ENCODE data around the gene NRG2.

The NRG2 gene

GRCh38 chr5:139969318-139969717 is 73.8 kb downstream of the NRG2 start:
- Histone ChIP-seq H3K9me3 (ENCODE audit: control insufficient read depth, insufficient read depth, low read depth, low read length) (no peaks in the 10 kb centered on the region), H3K9ac (ENCODE audit: low read length) (no peak overlapping the region), H3K4me3 (ENCODE audit: low read depth, low read length) (no peak overlapping the region), H3K27ac (ENCODE audit: low read depth, low read length) (no peak overlapping the region), H3K4me1 (ENCODE audit: control insufficient read depth, insufficient read depth, low read length) (no peaks in the 10 kb centered on the region), H3K27me3 (ENCODE audit: control insufficient read depth, insufficient read depth, low read length) (peaks cover 17% of the 10 kb centered on the region), H3K36me3 (ENCODE audit: control insufficient read depth, insufficient read depth, low read length) (no peaks in the 10 kb centered on the region)

- Histone ChIP-seq H3K27ac (ENCODE audit: low read depth, low read length) (no peak overlapping the region), H3K4me3 (ENCODE audit: low read depth, low read length) (no peak overlapping the region), H3K27me3 (ENCODE audit: control insufficient read depth, insufficient read depth, low read length) (peaks cover 17% of the 10 kb centered on the region), H3K9me3 (ENCODE audit: control insufficient read depth, insufficient read depth, low read depth, low read length) (no peaks in the 10 kb centered on the region), H3K36me3 (ENCODE audit: control insufficient read depth, insufficient read depth, low read length) (no peaks in the 10 kb centered on the region), H3K9ac (ENCODE audit: low read length) (no peak overlapping the region), H3K4me1 (ENCODE audit: control insufficient read depth, insufficient read depth, low read length) (no peaks in the 10 kb centered on the region)
These were observed 74.4 kb downstream of the NRG2 start for GRCh38 chr5:139968547-139969261.

GRCh38 chr5:139967353-139967752 is 75.7 kb downstream of the NRG2 start:
- no peak overlapping the region for H3K27ac ChIP-seq (ENCODE audit: low read depth, low read length)

GRCh38 chr5:139966856-139967255 is 76.2 kb downstream of the NRG2 start:
- Histone ChIP-seq H3K4me1 (ENCODE audit: control insufficient read depth, insufficient read depth, low read length) (peaks cover 4% of the 10 kb centered on the region; the same call in 1 of the 2 replicates), H3K4me3 (ENCODE audit: low read depth, low read length) (no peak overlapping the region), H3K27me3 (ENCODE audit: control insufficient read depth, insufficient read depth, low read length) (peaks cover 17% of the 10 kb centered on the region), H3K9ac (ENCODE audit: low read length) (no peak overlapping the region), H3K36me3 (ENCODE audit: control insufficient read depth, insufficient read depth, low read length) (no peaks in the 10 kb centered on the region), H3K9me3 (ENCODE audit: control insufficient read depth, insufficient read depth, low read depth, low read length) (no peaks in the 10 kb centered on the region), H3K27ac (ENCODE audit: low read depth, low read length) (no peak overlapping the region)

More at GRCh38 chr5:139967353-139967752, 75.7 kb downstream of the NRG2 start:
- no peaks in the 10 kb centered on the region for H3K36me3 ChIP-seq (ENCODE audit: control insufficient read depth, insufficient read depth, low read length)
- H3K9me3 ChIP-seq (ENCODE audit: control insufficient read depth, insufficient read depth, low read depth, low read length): no peaks in the 10 kb centered on the region
- peaks cover 17% of the 10 kb centered on the region for H3K27me3 ChIP-seq (ENCODE audit: control insufficient read depth, insufficient read depth, low read length)
- H3K9ac ChIP-seq (ENCODE audit: low read length): no peak overlapping the region
- H3K4me3 ChIP-seq (ENCODE audit: low read depth, low read length): no peak overlapping the region
- H3K4me1 ChIP-seq (ENCODE audit: control insufficient read depth, insufficient read depth, low read length): no peaks in the 10 kb centered on the region

- Histone ChIP-seq H3K9ac (ENCODE audit: low read length) (no peak overlapping the region), H3K4me3 (ENCODE audit: low read depth, low read length) (no peak overlapping the region), H3K4me1 (ENCODE audit: control insufficient read depth, insufficient read depth, low read length) (peaks cover 10% of the 10 kb centered on the region; the same call in 1 of the 2 replicates), H3K27ac (ENCODE audit: low read depth, low read length) (no peak overlapping the region), H3K36me3 (ENCODE audit: control insufficient read depth, insufficient read depth, low read length) (no peaks in the 10 kb centered on the region), H3K9me3 (ENCODE audit: control insufficient read depth, insufficient read depth, low read depth, low read length) (no peaks in the 10 kb centered on the region), H3K27me3 (ENCODE audit: control insufficient read depth, insufficient read depth, low read length) (peaks cover 11% of the 10 kb centered on the region)
These were observed 78.0 kb downstream of the NRG2 start for GRCh38 chr5:139964994-139965565.

GRCh38 chr5:139964266-139964993 is 78.7 kb downstream of the NRG2 start:
- Histone ChIP-seq H3K9ac (ENCODE audit: low read length) (no peak overlapping the region), H3K9me3 (ENCODE audit: control insufficient read depth, insufficient read depth, low read depth, low read length) (no peaks in the 10 kb centered on the region), H3K27me3 (ENCODE audit: control insufficient read depth, insufficient read depth, low read length) (peaks cover 6% of the 10 kb centered on the region), H3K4me1 (ENCODE audit: control insufficient read depth, insufficient read depth, low read length) (peaks cover 10% of the 10 kb centered on the region; the same call in 1 of the 2 replicates), H3K36me3 (ENCODE audit: control insufficient read depth, insufficient read depth, low read length) (no peaks in the 10 kb centered on the region), H3K4me3 (ENCODE audit: low read depth, low read length) (no peak overlapping the region), H3K27ac (ENCODE audit: low read depth, low read length) (no peak overlapping the region)

GRCh38 chr5:139962445-139962844 is 80.7 kb downstream of the NRG2 start:
- Histone ChIP-seq H3K4me1 (ENCODE audit: control insufficient read depth, insufficient read depth, low read length) (peaks cover 10% of the 10 kb centered on the region; the same call in 1 of the 2 replicates), H3K36me3 (ENCODE audit: control insufficient read depth, insufficient read depth, low read length) (no peaks in the 10 kb centered on the region), H3K9me3 (ENCODE audit: control insufficient read depth, insufficient read depth, low read depth, low read length) (no peaks in the 10 kb centered on the region), H3K27me3 (ENCODE audit: control insufficient read depth, insufficient read depth, low read length) (no peaks in the 10 kb centered on the region; the same call in 1 of the 2 replicates), H3K9ac (ENCODE audit: low read length) (no peak overlapping the region), H3K4me3 (ENCODE audit: low read depth, low read length) (no peak overlapping the region), H3K27ac (ENCODE audit: low read depth, low read length) (no peak overlapping the region)

- Histone ChIP-seq H3K27ac (ENCODE audit: low read depth, low read length) (no peak overlapping the region), H3K9ac (ENCODE audit: low read length) (no peak overlapping the region), H3K4me3 (ENCODE audit: low read depth, low read length) (no peak overlapping the region), H3K4me1 (ENCODE audit: control insufficient read depth, insufficient read depth, low read length) (peaks cover 10% of the 10 kb centered on the region; the same call in 1 of the 2 replicates), H3K36me3 (ENCODE audit: control insufficient read depth, insufficient read depth, low read length) (no peaks in the 10 kb centered on the region), H3K9me3 (ENCODE audit: control insufficient read depth, insufficient read depth, low read depth, low read length) (no peaks in the 10 kb centered on the region), H3K27me3 (ENCODE audit: control insufficient read depth, insufficient read depth, low read length) (no peaks in the 10 kb centered on the region; the same call in 1 of the 2 replicates)
These were observed 81.5 kb downstream of the NRG2 start for GRCh38 chr5:139961435-139962157.

GRCh38 chr5:139960723-139961383 is 82.2 kb downstream of the NRG2 start:
- Histone ChIP-seq H3K9me3 (ENCODE audit: control insufficient read depth, insufficient read depth, low read depth, low read length) (no peaks in the 10 kb centered on the region), H3K36me3 (ENCODE audit: control insufficient read depth, insufficient read depth, low read length) (no peaks in the 10 kb centered on the region), H3K27me3 (ENCODE audit: control insufficient read depth, insufficient read depth, low read length) (no peaks in the 10 kb centered on the region; the same call in 1 of the 2 replicates), H3K27ac (ENCODE audit: low read depth, low read length) (no peak overlapping the region), H3K4me3 (ENCODE audit: low read depth, low read length) (no peak overlapping the region), H3K9ac (ENCODE audit: low read length) (no peak overlapping the region), H3K4me1 (ENCODE audit: control insufficient read depth, insufficient read depth, low read length) (peaks cover 14% of the 10 kb centered on the region)

GRCh38 chr5:139958432-139959148 is 84.5 kb downstream of the NRG2 start:
- no peak overlapping the region for H3K9ac ChIP-seq (ENCODE audit: low read length)
- H3K27me3 ChIP-seq (ENCODE audit: control insufficient read depth, insufficient read depth, low read length): no peaks in the 10 kb centered on the region; the same call in 1 of the 2 replicates
- H3K9me3 ChIP-seq (ENCODE audit: control insufficient read depth, insufficient read depth, low read depth, low read length): no peaks in the 10 kb centered on the region
- H3K27ac ChIP-seq (ENCODE audit: low read depth, low read length): no peak overlapping the region
- no peak overlapping the region for H3K4me3 ChIP-seq (ENCODE audit: low read depth, low read length)
- no peaks in the 10 kb centered on the region for H3K36me3 ChIP-seq (ENCODE audit: control insufficient read depth, insufficient read depth, low read length)
- peaks cover 36% of the 10 kb centered on the region for H3K4me1 ChIP-seq (ENCODE audit: control insufficient read depth, insufficient read depth, low read length)
